Stimulated activated CD8-positive, alpha-beta memory T cell treated with anti-CD3 and anti-CD28 coated beads, Interleukin-7, amount 100 ng/mL, for 4 hours (primary cell): ENCODE measurements around the gene COL3A1.

Source experiments
- DNase-seq, 2 donors: peaks; one replicate each; pipeline ENCODE4 v3.0.0-alpha.2; 2020; ENCODE audit warnings: low read depth in 2 of 2

Gene COL3A1

DNA sequence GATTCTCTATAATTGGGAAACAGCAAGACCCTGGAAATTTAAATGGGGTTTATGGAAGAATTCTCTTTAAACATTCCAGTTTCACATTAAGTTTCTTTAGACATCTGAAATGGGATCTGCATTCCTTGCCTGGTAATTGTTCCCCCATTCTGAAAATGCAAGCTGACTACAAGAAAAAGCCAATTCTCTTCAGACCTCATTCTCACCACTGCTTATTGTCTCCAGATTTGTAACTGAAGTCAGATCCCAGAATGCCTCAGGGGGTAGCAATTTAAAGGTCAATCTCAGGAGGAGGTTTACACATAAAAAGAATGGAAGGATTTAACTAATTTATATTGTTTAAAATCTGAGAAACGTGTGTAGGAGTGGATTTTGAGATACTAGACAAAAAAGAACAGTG, 41.2 kb downstream of the COL3A1 start:
- DNase-seq, result no peak

DNA sequence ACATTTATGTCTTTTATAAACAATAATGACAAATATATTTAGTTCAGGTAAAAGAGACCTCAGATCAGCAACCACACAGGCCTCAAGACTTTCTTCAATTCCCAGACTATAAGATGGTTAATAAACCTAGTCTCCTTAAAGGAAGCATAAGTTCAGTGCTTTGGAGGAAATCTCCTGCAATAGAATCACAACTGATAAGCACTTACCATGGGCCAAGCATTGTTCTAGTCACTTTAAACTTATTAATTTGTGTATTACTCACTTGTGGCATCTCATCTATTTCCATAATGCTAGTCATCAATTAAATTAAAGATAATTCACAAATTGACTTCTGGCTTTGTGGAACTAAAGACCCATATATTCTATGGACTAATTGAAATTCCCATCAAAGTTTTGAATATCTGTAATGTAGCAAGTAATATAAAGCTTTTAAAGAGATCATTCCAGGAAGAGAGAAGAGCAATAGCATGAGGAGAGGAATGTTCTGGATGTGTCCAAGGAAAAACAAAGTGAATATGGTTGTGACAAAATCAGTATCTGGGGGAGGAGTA, 42.2 kb downstream of the COL3A1 start:
- no peak for DNase-seq

DNA sequence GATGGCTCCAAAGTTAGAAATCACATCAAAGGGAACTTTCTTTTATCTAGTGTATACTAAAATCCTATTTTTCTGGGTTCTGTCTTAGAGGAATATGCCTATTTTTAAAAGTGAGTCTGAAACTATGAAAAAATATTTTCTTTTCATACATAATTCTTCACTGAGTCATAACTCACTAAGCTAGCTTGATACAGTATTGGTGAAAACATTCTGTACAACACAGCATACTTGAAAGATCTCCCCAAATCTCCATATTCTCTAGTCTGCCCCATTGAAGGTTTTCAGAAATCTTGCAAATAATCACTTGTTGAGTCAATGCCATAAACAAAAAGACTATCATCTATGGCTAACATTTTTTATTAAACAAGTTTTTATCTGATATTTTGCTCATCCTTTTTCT, 44.5 kb downstream of the COL3A1 start:
- DNase-seq, result no peak

DNA sequence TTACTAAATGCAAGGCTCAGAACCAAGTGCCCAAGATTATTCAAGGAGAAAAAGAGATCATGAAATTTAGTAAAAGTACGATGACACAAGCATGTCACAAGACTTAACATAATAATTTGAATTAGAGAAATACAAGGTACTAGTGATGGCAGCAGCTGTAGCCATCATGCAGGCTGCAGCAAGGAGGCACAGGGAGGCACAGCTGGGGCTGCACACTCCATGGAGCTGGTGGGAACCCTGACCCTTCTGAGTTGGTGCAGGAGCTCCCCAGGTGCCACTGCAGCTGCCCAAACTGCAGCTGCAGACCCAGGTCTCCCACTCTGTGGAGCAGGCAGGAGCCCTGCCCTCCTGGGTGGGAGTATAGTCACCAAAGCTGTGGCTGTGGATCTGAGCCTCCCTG, 46.0 kb downstream of the COL3A1 start:
- DNase-seq, result no peak

DNA sequence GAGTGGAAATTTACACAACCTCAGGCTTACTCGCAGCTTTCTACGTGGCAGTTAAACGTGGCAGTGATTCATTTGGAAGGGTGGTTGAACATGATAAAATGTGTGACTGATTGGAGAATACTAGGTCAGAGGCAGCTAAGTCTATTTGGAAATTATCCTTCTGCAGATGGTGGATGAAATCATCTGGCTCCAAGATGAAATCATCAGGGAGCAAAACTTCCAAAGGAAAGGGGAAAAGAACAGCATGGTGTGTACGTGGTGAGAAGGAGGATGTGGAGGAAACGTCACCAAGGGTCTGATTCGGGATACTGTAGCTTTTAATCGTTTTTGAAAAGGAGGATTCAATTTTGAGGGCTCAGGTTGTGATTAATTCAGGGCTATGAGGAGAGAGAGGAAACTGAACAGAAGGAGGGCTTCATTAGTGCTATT, 47.9 kb downstream of the COL3A1 start:
- no peak for DNase-seq

DNA sequence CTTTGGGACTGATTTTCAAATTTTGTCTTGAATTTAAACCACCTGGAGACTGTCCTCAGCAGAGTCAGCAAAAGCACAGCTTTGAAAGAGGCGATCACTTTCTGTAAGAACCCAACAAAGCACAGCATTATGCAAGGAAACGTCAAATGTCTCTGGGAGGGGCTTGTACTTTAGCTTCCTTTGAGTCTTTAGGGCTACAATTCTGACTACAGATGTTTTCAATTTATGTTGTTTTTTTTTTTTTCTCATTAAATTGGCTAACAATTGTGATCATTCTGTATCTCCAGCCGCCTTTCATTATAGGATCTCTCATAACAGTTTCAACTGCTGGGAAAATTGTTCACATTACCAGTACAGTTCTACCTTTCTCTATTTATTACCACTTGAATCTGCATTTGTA, 48.3 kb downstream of the COL3A1 start:
- no peak for DNase-seq

DNA sequence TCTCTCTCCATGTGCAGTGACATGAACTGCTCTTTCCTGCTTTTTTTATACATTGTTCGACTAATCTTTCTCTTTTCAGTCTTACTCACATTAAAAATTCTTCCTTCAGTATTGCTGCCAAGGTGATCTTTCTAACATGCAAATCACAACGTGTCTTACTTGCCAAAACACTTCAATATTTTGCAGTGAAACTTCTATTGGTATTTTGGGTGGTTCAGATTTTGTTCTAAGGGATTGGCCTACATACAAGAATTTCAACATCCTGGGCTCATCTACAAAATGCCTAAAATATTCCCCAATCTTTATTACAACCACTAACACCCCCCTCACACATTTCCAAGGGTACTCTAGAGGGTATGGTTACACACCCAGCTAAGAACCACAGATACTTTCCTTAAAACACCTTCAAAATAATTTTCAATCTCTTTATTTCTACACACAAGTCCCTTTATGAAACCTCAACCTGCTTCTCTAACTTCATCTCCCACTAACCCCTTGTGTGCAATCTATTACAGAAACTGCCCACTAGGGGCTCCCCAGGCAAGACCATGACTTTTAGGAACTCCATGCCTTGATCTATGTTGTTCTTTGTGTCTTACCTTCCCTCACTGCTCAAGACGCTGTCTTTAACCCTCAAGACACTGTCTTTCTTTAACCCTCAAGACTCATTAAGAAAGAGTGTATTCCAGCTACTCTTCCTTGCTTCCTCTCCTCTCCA, 50.9 kb downstream of the COL3A1 start:
- DNase-seq, result no peak

DNA sequence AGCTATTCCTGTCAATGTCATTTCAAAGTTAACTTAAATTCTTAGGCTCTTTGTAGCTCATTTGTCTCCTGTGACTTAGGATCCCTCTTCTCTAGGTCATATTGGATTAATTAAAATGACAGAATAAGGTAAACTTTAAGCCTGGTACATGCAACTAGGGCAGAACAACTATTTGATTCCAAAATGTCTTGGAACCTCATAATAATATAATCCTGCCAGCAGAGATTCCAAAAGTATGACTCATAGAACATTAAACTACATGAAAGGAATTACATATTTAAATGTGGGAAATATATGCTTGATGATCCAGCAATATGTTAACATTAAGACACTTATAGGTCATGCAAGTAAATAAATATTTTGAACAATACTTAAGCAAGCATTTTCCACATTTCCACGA, 63.3 kb downstream of the COL3A1 start:
- DNase-seq, result no peak

DNA sequence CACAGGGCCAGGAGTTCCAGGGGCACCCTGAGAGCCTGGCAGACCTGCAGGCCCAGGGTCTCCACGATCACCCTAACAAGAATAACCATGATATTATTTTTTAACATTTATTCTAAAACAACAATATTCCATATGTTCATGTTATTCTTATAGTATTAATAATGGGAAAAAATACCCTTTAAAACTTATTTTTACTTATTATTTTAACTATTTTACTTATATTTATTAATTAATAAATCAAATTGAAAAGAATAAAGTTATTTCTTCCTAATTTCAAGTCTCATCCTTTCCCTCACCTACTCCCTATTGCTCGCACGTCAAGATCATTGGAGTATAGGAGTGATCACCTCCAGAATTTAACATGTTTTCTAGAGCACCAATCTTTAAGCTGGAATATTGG, 71.7 kb downstream of the COL3A1 start:
- no peak for DNase-seq

DNA sequence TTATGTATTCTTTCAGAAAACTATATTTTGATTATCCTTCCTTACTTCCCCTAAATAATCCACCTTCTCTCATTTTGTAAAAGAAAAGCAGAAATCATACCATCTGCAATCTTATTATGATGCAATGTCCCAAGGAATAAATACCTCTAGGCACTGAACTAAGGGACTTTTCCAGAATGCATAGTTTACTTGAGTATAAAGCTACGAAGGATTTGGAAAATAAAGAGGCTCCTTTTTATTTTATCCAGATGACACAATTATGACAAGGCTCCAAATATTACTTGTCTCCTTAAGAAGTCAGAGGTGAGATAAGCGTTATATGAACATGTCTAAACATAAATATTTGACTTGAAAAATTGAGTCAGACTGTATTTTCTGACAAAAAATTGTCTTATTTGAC, 72.1 kb downstream of the COL3A1 start:
- no peak for DNase-seq

DNA sequence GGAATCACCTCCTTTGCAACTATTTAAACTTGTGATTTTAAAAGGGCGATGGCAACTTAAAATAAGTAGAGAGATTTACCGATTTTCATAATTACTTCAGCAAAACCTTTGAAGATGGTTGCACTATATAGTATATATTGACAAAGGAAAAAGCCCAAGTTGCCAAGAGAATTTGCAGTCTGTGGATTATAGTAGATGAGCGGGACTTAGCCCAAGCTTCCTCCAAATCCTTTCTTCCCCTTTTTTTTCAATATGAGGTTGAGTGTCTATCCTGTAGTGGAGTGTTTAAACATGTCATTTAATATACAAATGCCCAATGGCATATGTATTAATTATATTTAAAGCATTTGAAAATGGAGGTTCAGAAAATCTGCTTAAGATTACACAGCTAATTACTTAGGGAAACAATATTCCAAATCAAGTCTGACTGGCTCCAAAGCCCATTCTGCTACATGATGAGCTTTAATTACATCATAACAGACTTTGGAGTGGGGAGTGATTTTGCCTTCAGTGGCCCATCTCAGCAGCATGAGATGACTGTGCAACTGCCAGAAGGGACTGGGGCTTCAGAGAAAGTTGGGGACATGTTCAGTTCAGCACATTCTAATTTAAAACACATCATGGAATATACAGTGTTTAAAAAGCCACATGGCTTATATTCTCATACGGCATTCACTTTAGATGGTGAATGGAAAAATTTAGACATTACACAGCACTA, 73.2 kb downstream of the COL3A1 start:
- no peak for DNase-seq

DNA sequence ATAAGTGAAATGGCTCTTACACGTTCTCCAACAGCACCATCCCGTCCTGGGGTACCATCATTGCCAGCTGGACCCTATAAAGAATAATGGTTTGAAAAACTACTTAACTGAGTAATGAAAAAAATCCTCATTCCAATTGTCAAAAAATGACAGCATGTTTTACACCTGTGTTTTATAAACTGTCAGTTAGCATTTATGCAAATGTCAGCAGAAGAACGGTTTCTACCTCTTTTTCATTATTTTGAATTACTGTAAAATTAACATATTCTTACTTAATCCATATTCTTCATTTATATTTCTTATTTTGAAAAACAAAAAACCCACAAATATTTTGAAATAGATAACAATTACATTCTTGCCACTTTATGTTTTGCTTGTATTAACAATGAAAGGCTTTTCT, 74.0 kb downstream of the COL3A1 start:
- DNase-seq, result no peak

DNA sequence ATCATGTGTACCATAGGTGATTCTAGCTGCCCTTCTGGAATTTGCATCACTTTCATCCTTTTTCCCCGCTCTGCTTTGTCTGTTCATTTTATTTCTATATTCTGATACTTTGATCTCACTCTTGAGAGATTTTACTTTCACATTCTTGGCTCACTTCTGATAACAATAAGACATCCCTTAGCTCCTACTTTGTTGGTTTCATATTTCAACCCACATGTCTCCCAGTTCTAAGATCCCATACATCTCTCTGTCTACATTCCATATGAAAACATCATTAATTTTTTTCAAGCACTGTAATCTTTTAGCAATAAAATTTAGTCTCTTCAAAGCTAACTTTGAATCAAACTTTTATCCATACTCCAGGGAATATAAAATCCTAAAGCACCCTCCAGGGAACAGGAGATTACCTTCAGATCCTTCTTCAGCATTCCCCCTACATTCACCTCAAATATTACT, 75.6 kb downstream of the COL3A1 start:
- DNase-seq, result no peak

DNA sequence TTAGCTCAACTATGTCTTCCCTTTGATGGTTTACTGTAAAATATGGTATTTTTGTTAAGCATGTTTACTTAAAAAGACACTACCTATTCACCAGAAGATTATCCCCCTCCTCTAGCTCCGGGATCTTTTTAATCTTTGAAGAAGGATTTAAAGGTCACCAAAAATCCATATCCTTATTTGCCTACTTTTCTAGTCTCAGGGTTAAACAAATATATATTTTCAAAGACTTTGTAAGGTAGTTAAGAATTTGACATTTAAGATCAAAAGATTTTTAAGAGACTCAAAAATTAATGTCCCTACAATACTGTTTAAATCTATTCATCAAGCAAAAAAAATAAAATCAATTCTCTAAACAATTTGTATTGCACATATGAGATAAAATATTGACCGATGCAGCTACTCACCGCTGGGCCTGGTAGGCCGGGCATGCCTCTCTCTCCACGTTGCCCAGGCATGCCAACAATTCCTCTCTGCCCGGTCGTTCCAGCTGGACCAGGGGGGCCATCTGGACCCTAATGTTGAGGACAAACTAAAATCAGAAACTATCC, 76.1 kb downstream of the COL3A1 start:
- DNase-seq, result no peak

DNA sequence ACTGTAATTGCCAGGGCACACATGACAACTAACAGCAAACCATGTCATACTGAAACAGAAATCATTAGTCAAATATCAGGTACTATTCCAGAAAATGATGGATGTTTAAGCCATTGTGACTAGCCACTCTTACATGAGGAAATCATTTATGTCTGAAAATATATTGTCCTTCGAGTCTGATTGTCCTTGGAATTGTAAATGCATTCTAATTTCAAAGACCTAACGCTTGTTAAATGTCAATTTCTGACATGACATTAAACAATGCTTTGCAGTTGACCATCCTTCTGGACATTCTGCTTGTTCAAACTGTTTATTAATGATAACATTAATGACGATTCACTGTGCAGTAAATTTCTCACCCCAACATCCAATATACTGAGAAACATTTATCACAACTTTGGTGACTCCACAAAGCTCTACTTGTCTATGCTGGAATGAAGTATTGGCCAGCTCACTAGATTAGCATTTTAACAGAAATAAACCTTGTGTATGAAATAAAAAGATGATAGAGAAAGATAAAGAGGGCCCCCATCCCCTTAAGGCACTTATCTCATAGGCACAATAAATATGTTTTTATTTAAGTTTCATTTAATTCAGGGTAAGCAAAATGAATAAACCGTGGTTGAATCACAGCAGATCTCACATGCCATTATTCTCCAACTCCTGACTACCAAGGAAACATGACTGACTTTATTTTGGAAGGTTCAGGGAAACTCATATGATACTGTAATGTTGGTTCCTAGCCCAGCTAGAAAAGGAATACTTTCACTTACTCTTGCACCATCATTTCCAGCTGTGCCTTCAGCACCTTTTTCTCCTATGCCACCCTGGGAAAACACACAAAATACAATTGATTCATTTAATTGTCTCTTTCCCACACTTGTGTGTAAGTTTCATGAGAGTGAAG, 82.3 kb downstream of the COL3A1 start:
- DNase-seq, result no peak

DNA sequence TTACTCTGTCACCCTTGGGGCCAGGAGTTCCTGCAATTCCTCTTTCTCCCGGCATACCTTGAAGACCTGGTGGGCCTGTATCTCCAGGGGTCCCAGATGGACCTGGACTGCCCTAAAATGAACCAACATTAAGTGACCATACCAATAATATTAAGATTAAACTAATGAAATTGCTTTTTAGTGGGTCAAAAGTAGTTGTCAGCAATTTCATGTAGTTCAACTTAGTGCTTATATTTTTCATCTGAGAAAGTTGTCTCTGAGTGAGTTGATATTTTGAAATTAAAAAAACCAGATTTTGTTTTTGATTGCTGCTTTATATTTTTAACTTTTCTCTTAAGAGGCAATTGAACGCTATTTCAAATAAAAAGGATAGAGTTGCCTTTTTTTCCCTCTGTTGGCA, 83.1 kb downstream of the COL3A1 start:
- no peak for DNase-seq

DNA sequence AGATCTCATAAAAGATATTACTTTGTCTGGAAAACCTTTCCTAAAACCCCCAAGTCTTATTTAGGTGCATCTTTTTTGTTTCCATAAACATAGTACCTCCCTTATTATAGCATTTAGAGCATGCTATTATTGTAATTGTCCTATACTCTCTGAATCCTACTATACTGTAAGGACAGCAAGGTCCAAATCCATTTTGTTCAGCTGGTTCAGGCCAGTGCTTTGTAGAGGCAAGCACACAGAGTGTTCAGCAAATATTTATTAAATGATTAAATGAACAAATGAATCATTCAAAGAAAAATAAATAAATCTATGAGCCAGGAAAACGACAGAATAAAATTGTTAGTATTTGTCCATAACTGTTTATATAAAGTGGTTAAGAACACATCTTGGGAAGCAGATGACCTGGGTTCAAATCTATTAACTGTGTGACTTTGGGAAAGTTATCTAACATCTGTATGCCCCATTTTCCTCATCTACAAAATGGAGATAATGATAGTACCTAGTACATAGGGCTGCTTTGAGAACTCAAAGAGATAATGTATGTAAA, 86.0 kb downstream of the COL3A1 start:
- no peak for DNase-seq
